B cell (primary cell): ENCODE measurements around the gene PLA2G5. TPM values are rescaled to one million over a fixed set of nuclear protein-coding genes. Genes with fewer than 3 reads are reported as not detected.

Source experiments
- ATAC-seq: fragments of 200-7000 bp; cut with Tn5 transposase; one replicate; pipeline ENCODE4 v1.10.0; 2021; ENCODE audit warnings: low read depth, mild to moderate bottlenecking, moderate number of reproducible peaks, moderate library complexity
- CTCF ChIA-PET: fragments of 350-600 bp; sonication (Branson Sonifier 250); formaldehyde crosslinking; loops from one replicate; lab custom pipeline; 2021; ENCODE audit warnings: antibody characterized with exemption, inconsistent platforms; lab: Charles Lee
- POLR2A ChIA-PET: fragments of 350-600 bp; sonication (Branson Sonifier 250); formaldehyde crosslinking; loops from one replicate; lab custom pipeline; 2021; ENCODE audit warnings: antibody characterized with exemption; lab: Charles Lee
- DNase-seq: peaks from one replicate; pipeline ENCODE4 v3.0.0; 2013
- H2AFZ ChIP-seq: 2 replicates; pipeline ENCODE4 v1.6.1; 2012; ENCODE audit warnings: mild to moderate bottlenecking, low read depth, low read length; ENCODE audit not compliant: insufficient read depth, poor library complexity, severe bottlenecking
- H3K27ac ChIP-seq, 2 donors: 1 replicate in 1 of 2; 2 replicates in 1 of 2; pipeline ENCODE4 v1.5.1; 2012 to 2013; ENCODE audit warnings: low read length in 2 of 2, mild to moderate bottlenecking in 2 of 2, moderate library complexity in 1 of 2
- H3K27me3 ChIP-seq, 4 experiments: fragments of 200-600 bp in 1 of 4; sonication (generic) in 1 of 4; replicated peaks in 1 of 4; 1 replicate in 2 of 4; 2 replicates in 2 of 4; pipeline versions ENCODE4 v1.6.1 to v1.7.0; 2013 to 2016; ENCODE audit warnings: low read length in 3 of 4, mild to moderate bottlenecking in 2 of 4, mixed read lengths in 1 of 4, moderate library complexity in 1 of 4; ENCODE audit not compliant: insufficient read depth in 4 of 4, control insufficient read depth in 3 of 4; ENCODE audit errors: control extremely low read depth in 1 of 4
- H3K36me3 ChIP-seq, 2 experiments: replicated peaks in 1 of 2; 1 replicate in 1 of 2; 2 replicates in 1 of 2; pipeline versions ENCODE4 v1.6.1 to v1.7.1; 2013; ENCODE audit warnings: low read length in 1 of 2; ENCODE audit not compliant: insufficient read depth in 2 of 2, control insufficient read depth in 1 of 2; ENCODE audit errors: control extremely low read depth in 1 of 2, extremely low read depth in 1 of 2
- H3K4me1 ChIP-seq, 2 donors: fragments of 200-600 bp in 1 of 2; sonication (generic) in 1 of 2; 1 replicate in 1 of 2; 2 replicates in 1 of 2; pipeline versions ENCODE4 v1.5.1 to v1.6.1; 2013 to 2017; ENCODE audit warnings: low read length in 2 of 2; ENCODE audit not compliant: control insufficient read depth in 2 of 2, insufficient read depth in 2 of 2
- H3K4me2 ChIP-seq: replicated peaks from 2 replicates; pipeline ENCODE3; 2012; ENCODE audit warnings: mild to moderate bottlenecking, low read depth, low read length; ENCODE audit not compliant: poor library complexity, severe bottlenecking
- H3K4me3 ChIP-seq, 5 experiments: fragments of 200-600 bp in 1 of 5; sonication (generic) in 1 of 5; 1 replicate in 3 of 5; 2 replicates in 2 of 5; pipeline versions ENCODE4 v1.5.1 to v1.7.0; 2011 to 2016; ENCODE audit warnings: low read length in 4 of 5, mild to moderate bottlenecking in 4 of 5, low read depth in 2 of 5, control low read depth in 1 of 5, moderate library complexity in 1 of 5; ENCODE audit not compliant: insufficient read depth in 1 of 5; ENCODE audit errors: control extremely low read depth in 1 of 5, extremely low read depth in 1 of 5
- H3K79me2 ChIP-seq: fragments of 200-600 bp; sonication (generic); one replicate; pipeline ENCODE4 v1.6.0; 2016; ENCODE audit warnings: low read length; ENCODE audit not compliant: control insufficient read depth, insufficient read depth
- H3K9ac ChIP-seq: fragments of 200-600 bp; sonication (generic); 2 replicates; pipeline ENCODE4 v1.6.1; 2017; ENCODE audit warnings: mild to moderate bottlenecking, low read length, moderate library complexity
- H3K9me3 ChIP-seq, 3 donors: one replicate each; pipeline versions ENCODE4 v1.6.1 to v1.7.1; 2013; ENCODE audit warnings: low read length in 2 of 3; ENCODE audit not compliant: control insufficient read depth in 2 of 3, insufficient read depth in 1 of 3; ENCODE audit errors: control extremely low read depth in 1 of 3
- H4K20me1 ChIP-seq: 2 replicates; pipeline ENCODE4 v1.6.0; 2012; ENCODE audit warnings: mild to moderate bottlenecking, low read length; ENCODE audit not compliant: insufficient read depth, control insufficient read depth, poor library complexity, severe bottlenecking
- H3K27ac Mint-ChIP-seq: one replicate; pipeline ENCODE4 v1.8.0; 2021; ENCODE audit warnings: mixed read lengths
- H3K27me3 Mint-ChIP-seq: one replicate; pipeline ENCODE4 v1.8.0; 2021; ENCODE audit warnings: mixed read lengths
- H3K4me1 Mint-ChIP-seq: one replicate; pipeline ENCODE4 v1.8.0; 2021; ENCODE audit warnings: mixed read lengths
- H3K4me3 Mint-ChIP-seq: one replicate; pipeline ENCODE4 v1.8.0; 2021; ENCODE audit warnings: mixed read lengths
- H3K9me3 Mint-ChIP-seq: one replicate; pipeline ENCODE4 v1.8.0; 2022; ENCODE audit warnings: mixed read lengths; ENCODE audit not compliant: insufficient read depth
- EZH2 ChIP-seq: IDR thresholded peaks from 2 replicates; pipeline ENCODE4 v1.6.1; 2012; ENCODE audit warnings: borderline replicate concordance, low read depth, mild to moderate bottlenecking, moderate library complexity, low read length; ENCODE audit not compliant: insufficient read depth, poor library complexity, severe bottlenecking
- WGBS: methylation state at CpG from one replicate; pipeline ENCODE4 v1.1.5; 2013; ENCODE audit warnings: missing lambda C conversion rate; ENCODE audit not compliant: insufficient coverage; 5-methylcytosine and 5-hydroxymethylcytosine counted together
- intact Hi-C: fragments of 100-400 bp; cut with micrococcal nuclease; formaldehyde crosslinking; loops from one replicate; pipeline ENCODE4 v1.10.0; 2022
- polyA plus RNA-seq: library from polyadenylated mRNA; depleted of rRNA; stranded (reverse); fragments of >200 nt; gene quantifications from 2 replicates; pipeline ENCODE4 v1.2.3, GENCODE V29; 2012
- total RNA-seq, 2 donors: library from RNA; stranded (reverse); fragments of 120-200 nt in 1 of 2; gene quantifications; 1 replicate in 1 of 2; 2 replicates in 1 of 2; pipeline versions ENCODE4 v1.2.3 to v1.2.4, GENCODE V29; 2013 to 2022
- TF ChIP-seq, protein P1 (sequence below): fragments of 200-600 bp; IDR thresholded peaks from one replicate; pipeline ENCODE4 v1.8.0; 2022; ENCODE audit warnings: antibody characterized with exemption, mild to moderate bottlenecking

The PLA2G5 gene
- total and polyA plus RNA-seq, 2 donors (not counting 1 experiment from before 2014, with no cell fraction given): not detected

DNA sequence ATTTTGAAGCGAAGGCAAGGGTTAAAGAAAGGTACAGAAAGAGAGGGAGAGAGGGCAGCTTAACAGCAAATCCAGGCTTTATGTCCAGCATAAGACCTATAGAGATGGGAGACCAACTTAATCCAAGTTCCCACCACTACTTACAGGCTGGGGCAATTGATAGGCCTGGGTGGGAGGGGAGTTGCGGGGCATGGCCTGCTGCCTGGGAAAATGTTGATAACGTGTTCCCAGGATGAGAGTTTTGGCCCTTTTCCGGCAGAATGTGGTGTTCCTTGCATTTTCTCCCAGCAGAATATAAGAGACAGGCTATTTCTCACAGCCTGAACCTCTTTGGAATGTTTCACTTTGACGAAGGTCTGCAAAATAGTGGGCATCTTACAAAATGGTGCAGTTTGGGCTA, 34.9 kb upstream of the PLA2G5 start:
- Histone ChIP-seq H3K79me2 (no peaks in the 10 kb centered on the region), H3K9ac (no peak overlapping the region), H3K4me1 (peaks cover 5 to 6% of the 10 kb centered on the region in 2 donors), H4K20me1 (no peaks in the 10 kb centered on the region), H3K27me3 (peaks cover 0 to 10% (median 0%) of the 10 kb centered on the region in 4 experiments), H2AFZ (no peak overlapping the region), H3K9me3 (peaks cover 0 to 24% (median 20%) of the 10 kb centered on the region in 3 donors), H3K4me2 (no peak overlapping the region), H3K4me3 (no peak overlapping the region), H3K27ac (no peak overlapping the region), H3K36me3 (no peaks in the 10 kb centered on the region)
- ChIA-PET CTCF (no interaction called here), POLR2A (no interaction called here)
- H3K4me1 Mint-ChIP-seq: peaks cover 5% of the 10 kb centered on the region
- DNase-seq (no peak), ATAC-seq (no peak)
- H3K27ac Mint-ChIP-seq: no peak overlapping the region
- intact Hi-C loops: no loop called here
- no peak for TF ChIP-seq EZH2
- TF ChIP-seq, protein P1, sequence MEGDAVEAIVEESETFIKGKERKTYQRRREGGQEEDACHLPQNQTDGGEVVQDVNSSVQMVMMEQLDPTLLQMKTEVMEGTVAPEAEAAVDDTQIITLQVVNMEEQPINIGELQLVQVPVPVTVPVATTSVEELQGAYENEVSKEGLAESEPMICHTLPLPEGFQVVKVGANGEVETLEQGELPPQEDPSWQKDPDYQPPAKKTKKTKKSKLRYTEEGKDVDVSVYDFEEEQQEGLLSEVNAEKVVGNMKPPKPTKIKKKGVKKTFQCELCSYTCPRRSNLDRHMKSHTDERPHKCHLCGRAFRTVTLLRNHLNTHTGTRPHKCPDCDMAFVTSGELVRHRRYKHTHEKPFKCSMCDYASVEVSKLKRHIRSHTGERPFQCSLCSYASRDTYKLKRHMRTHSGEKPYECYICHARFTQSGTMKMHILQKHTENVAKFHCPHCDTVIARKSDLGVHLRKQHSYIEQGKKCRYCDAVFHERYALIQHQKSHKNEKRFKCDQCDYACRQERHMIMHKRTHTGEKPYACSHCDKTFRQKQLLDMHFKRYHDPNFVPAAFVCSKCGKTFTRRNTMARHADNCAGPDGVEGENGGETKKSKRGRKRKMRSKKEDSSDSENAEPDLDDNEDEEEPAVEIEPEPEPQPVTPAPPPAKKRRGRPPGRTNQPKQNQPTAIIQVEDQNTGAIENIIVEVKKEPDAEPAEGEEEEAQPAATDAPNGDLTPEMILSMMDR: no peak
- peaks cover 8% of the 10 kb centered on the region for H3K9me3 Mint-ChIP-seq
- peaks cover 27% of the 10 kb centered on the region for H3K27me3 Mint-ChIP-seq
- H3K4me3 Mint-ChIP-seq: no peak overlapping the region
- WGBS: no CpG with 5 or more reads among the region's 5 CpGs

DNA sequence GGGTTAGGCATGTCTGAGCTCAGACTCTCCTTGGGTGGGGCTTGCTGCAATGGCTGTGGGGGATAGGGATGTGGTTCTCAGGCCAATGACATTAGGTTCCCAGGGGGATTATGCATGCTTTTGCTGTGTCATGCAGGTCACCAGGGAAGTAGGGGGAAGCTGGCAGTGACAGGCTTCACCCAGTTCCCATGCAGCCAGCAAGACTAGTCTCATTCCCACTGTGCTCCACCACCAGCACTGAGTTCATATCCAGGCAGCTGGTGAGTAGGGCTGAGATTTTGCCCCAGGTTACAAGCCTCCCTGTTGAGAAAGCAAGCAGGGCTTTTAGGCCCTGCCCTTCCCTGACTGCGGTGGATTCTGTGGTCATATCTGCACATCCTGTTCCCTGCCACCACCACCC, 32.1 kb upstream of the PLA2G5 start:
- no peak overlapping the region for H3K9ac ChIP-seq
- peaks cover 5 to 6% of the 10 kb centered on the region in 2 donors for H3K4me1 ChIP-seq
- H2AFZ ChIP-seq: no peak overlapping the region
- H3K36me3 ChIP-seq: no peaks in the 10 kb centered on the region
- Mint-ChIP-seq H3K9me3 (peaks cover 8% of the 10 kb centered on the region), H3K27ac (no peak overlapping the region), H3K4me1 (peaks cover 5% of the 10 kb centered on the region), H3K4me3 (no peak overlapping the region), H3K27me3 (peaks cover 25% of the 10 kb centered on the region)
- ChIA-PET POLR2A (no interaction called here), CTCF (no interaction called here)
- no peaks in the 10 kb centered on the region for H4K20me1 ChIP-seq
- no peak overlapping the region for H3K4me3 ChIP-seq
- H3K4me2 ChIP-seq: no peak overlapping the region
- no peak for DNase-seq
- 0% methylated on average over 1 of the region's 1 CpG for WGBS
- H3K9me3 ChIP-seq: peaks cover 0 to 24% (median 20%) of the 10 kb centered on the region in 3 donors
- H3K27me3 ChIP-seq: peaks cover 0 to 10% (median 1%) of the 10 kb centered on the region in 4 experiments
- no peak overlapping the region for H3K27ac ChIP-seq
- TF ChIP-seq, protein P1: no peak
- no peak for TF ChIP-seq EZH2
- no peak for ATAC-seq
- no peaks in the 10 kb centered on the region for H3K79me2 ChIP-seq
- intact Hi-C loops: no loop called here
